HCT116 (cell line): Measurements from ENCODE around the gene ARHGAP28. TPM values are rescaled to one million over a fixed set of nuclear protein-coding genes. Genes with fewer than 3 reads are reported as not detected.

Experiments
- ATAC-seq: fragments of 200-7000 bp; cut with Tn5 transposase; 2 replicates; pipeline ENCODE4 v1.9.1; 2020; ENCODE audit warnings: mild to moderate bottlenecking, moderate library complexity
- BruUV-seq: library from RNA; stranded (reverse); fragments of 400-500 nt; replicated peaks from 2 replicates; lab custom pipeline; 2021; lab: Mats Ljungman, UMichigan
- CTCF ChIA-PET: fragments of 300-600 bp; sonication (Branson Sonifier 250); formaldehyde crosslinking; loops from one replicate; lab custom pipeline; 2021; ENCODE audit warnings: antibody characterized with exemption; lab: Charles Lee
- POLR2A ChIA-PET: fragments of 300-600, 350-600 bp; sonication (Branson Sonifier 250); formaldehyde crosslinking; loops from one replicate; lab custom pipeline; 2021; ENCODE audit warnings: antibody characterized with exemption; lab: Charles Lee
- RAD21 ChIA-PET, 2 experiments: fragments of 300-600 bp; sonication (Branson Sonifier 250); formaldehyde crosslinking; loops; one replicate each; lab custom pipeline; 2023; ENCODE audit warnings: low total read pairs in 2 of 2; ENCODE audit not compliant: uncharacterized antibody in 2 of 2, unreplicated experiment in 2 of 2, low non-redundant PET in 1 of 2; lab: Charles Lee
- DNase-seq: peaks from one replicate; pipeline ENCODE4 v3.0.0-alpha.2; 2010; ENCODE audit warnings: low read depth, low spot score
- H2AFZ ChIP-seq: fragments of 200-600 bp; shearing (Covaris generic), sonication (generic); 2 replicates; pipeline ENCODE4 v1.6.1; 2017; ENCODE audit warnings: low read depth, mixed run types, mixed read lengths, antibody characterized with exemption, low read length; ENCODE audit not compliant: poor library complexity, severe bottlenecking
- H3K27ac ChIP-seq: 2 replicates; pipeline ENCODE4 v1.5.1; 2012; ENCODE audit warnings: low read depth, low read length
- H3K27me3 ChIP-seq: fragments of 200-600 bp; sonication (generic); 2 replicates; pipeline ENCODE4 v1.6.1; 2016; ENCODE audit warnings: mixed run types, low read length, mixed read lengths; ENCODE audit not compliant: insufficient read depth
- H3K36me3 ChIP-seq, 2 experiments: fragments of 200-500 bp in 1 of 2; fragments of 200-600 bp in 1 of 2; sonication (Bioruptor generic) in 1 of 2; sonication (generic) in 1 of 2; 2 replicates each; pipeline versions ENCODE4 v1.5.1 to v1.6.1; 2014 to 2016; ENCODE audit warnings: low read length in 2 of 2, inconsistent platforms in 1 of 2, mixed read lengths in 1 of 2, mixed run types in 1 of 2; ENCODE audit not compliant: insufficient read depth in 2 of 2, control insufficient read depth in 1 of 2
- H3K4me1 ChIP-seq, 2 experiments: fragments of 200-600 bp in 1 of 2; sonication (generic) in 1 of 2; 2 replicates each; pipeline versions ENCODE4 v1.5.1 to v1.6.1; 2012 to 2017; ENCODE audit warnings: low read length in 2 of 2, inconsistent platforms in 1 of 2, mild to moderate bottlenecking in 1 of 2, mixed read lengths in 1 of 2, mixed run types in 1 of 2, moderate library complexity in 1 of 2; ENCODE audit not compliant: insufficient read depth in 2 of 2, control insufficient read depth in 1 of 2
- H3K4me2 ChIP-seq: fragments of 200-600 bp; sonication (generic); 2 replicates; pipeline ENCODE4 v1.6.1; 2017; ENCODE audit warnings: mixed run types, low read length, mixed read lengths
- H3K4me3 ChIP-seq, 2 experiments: fragments of 200-600 bp in 1 of 2; sonication (generic) in 1 of 2; replicated peaks in 1 of 2; 2 replicates each; pipeline ENCODE4 v1.5.1; 2011 to 2016; ENCODE audit warnings: low read length in 2 of 2, control low read depth in 1 of 2, low read depth in 1 of 2, mild to moderate bottlenecking in 1 of 2, mixed read lengths in 1 of 2, mixed run types in 1 of 2
- H3K79me2 ChIP-seq: fragments of 200-600 bp; sonication (generic); 2 replicates; pipeline ENCODE4 v1.6.1; 2017; ENCODE audit warnings: mild to moderate bottlenecking, mixed run types, low read length, moderate library complexity, mixed read lengths; ENCODE audit not compliant: insufficient read depth
- H3K9ac ChIP-seq: fragments of 200-600 bp; sonication (generic); 2 replicates; pipeline ENCODE4 v1.6.1; 2016; ENCODE audit warnings: low read length, mixed read lengths
- H3K9me2 ChIP-seq: fragments of 200-600 bp; sonication (generic), shearing (Covaris generic); 2 replicates; pipeline ENCODE4 v1.6.1; 2017; ENCODE audit warnings: mixed run types, mild to moderate bottlenecking, moderate library complexity; ENCODE audit not compliant: insufficient read depth
- H3K9me3 ChIP-seq, 2 experiments: fragments of 200-500 bp in 1 of 2; fragments of 200-600 bp in 1 of 2; sonication (Bioruptor generic) in 1 of 2; sonication (generic) in 1 of 2; 2 replicates each; pipeline ENCODE4 v1.6.1; 2014 to 2017; ENCODE audit warnings: low read length in 2 of 2, mixed read lengths in 2 of 2, inconsistent platforms in 1 of 2, low read depth in 1 of 2, mild to moderate bottlenecking in 1 of 2, mixed run types in 1 of 2, moderate library complexity in 1 of 2; ENCODE audit not compliant: control insufficient read depth in 1 of 2, insufficient read depth in 1 of 2
- H4K20me1 ChIP-seq: fragments of 200-600 bp; sonication (generic), shearing (Covaris generic); 2 replicates; pipeline ENCODE4 v1.6.1; 2017; ENCODE audit warnings: mixed run types, mild to moderate bottlenecking, moderate library complexity; ENCODE audit not compliant: insufficient read depth
- CBX3 ChIP-seq: IDR thresholded peaks from 2 replicates; pipeline ENCODE4 v1.6.1; 2012; ENCODE audit warnings: low read depth
- CEBPB ChIP-seq: IDR thresholded peaks from 2 replicates; pipeline ENCODE4 v1.6.1; 2012; ENCODE audit warnings: low read depth
- CTCF ChIP-seq, 3 experiments: fragments of 200-600 bp in 1 of 3; sonication (generic) in 1 of 3; IDR thresholded peaks in 2 of 3; conservative IDR thresholded peaks in 1 of 3; 2 replicates each; pipeline ENCODE4 v1.5.1; 2012 to 2017; ENCODE audit warnings: low read depth in 2 of 3, low read length in 2 of 3, antibody characterized with exemption in 1 of 3, borderline replicate concordance in 1 of 3, control low read depth in 1 of 3, mild to moderate bottlenecking in 1 of 3, mixed read lengths in 1 of 3, mixed run types in 1 of 3, moderate library complexity in 1 of 3; ENCODE audit not compliant: insufficient read depth in 1 of 3
- EZH2 ChIP-seq: fragments of 200-600 bp; sonication (generic); IDR thresholded peaks from 2 replicates; pipeline ENCODE4 v1.6.1; 2017; ENCODE audit warnings: antibody characterized with exemption, mixed run types
- JUND ChIP-seq: IDR thresholded peaks from 2 replicates; pipeline ENCODE4 v1.6.1; 2012
- POLR2A ChIP-seq: IDR thresholded peaks from 2 replicates; pipeline ENCODE4 v1.7.0; 2011; ENCODE audit warnings: borderline replicate concordance; ENCODE audit not compliant: insufficient read depth, insufficient read length; ENCODE audit errors: extremely low read depth
- RAD21 ChIP-seq: IDR thresholded peaks from 2 replicates; pipeline ENCODE4 v1.6.1; 2012; ENCODE audit warnings: low read depth, mild to moderate bottlenecking
- REST ChIP-seq: IDR thresholded peaks from 2 replicates; pipeline ENCODE4 v1.6.1; 2012; ENCODE audit warnings: low read depth
- SP1 ChIP-seq: IDR thresholded peaks from 2 replicates; pipeline ENCODE4 v1.6.1; 2012; ENCODE audit warnings: low read depth
- SRF ChIP-seq: IDR thresholded peaks from 2 replicates; pipeline ENCODE4 v1.6.1; 2012; ENCODE audit warnings: low read depth
- YY1 ChIP-seq: IDR thresholded peaks from 2 replicates; pipeline ENCODE4 v1.6.1; 2011; ENCODE audit warnings: low read length, low read depth, moderate library complexity, mild to moderate bottlenecking; ENCODE audit not compliant: insufficient replicate concordance; ENCODE audit errors: extremely low read depth
- ZFX ChIP-seq: fragments of 450-650 bp; IDR thresholded peaks from 2 replicates; pipeline ENCODE4 v1.6.1; 2017
- ZNF274 ChIP-seq: fragments of 200-500 bp; sonication (Bioruptor generic); IDR thresholded peaks from 2 replicates; pipeline ENCODE4 v1.6.1; 2014; ENCODE audit warnings: mild to moderate bottlenecking, low read depth, low read length, inconsistent platforms
- intact Hi-C: fragments of 100-400 bp; cut with micrococcal nuclease; formaldehyde crosslinking; loops from 2 replicates; pipeline ENCODE4 v1.10.0; 2022
- total RNA-seq: library from RNA; stranded (reverse); gene quantifications from one replicate; pipeline ENCODE4 v1.2.1, GENCODE V29; 2021; ENCODE audit not compliant: unreplicated experiment

ARHGAP28 gene
- total RNA-seq, 1 experiment from 2014 or later: not detected

DNA sequence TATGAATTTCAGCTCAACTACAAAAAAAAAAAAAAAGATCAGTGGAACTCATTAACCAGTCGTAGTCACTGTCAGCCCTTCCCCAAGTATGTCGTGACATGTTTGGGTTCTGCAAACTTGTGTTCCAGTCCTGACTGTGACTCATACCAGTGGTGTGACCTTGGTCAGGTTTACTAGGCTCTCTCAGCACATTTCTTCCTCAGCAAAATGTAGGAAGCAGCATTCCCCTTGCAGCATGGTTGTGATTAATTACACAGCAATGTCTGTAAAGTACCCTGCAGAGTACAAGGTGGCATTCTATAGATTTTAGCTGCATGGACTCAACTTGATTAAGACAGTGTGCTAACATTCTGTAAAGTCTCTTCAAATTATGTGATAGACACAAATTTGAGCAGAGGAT, 231.1 kb downstream of the ARHGAP28 start:
- no peaks in the 10 kb centered on the region for H3K79me2 ChIP-seq
- H4K20me1 ChIP-seq: no peaks in the 10 kb centered on the region
- no peak overlapping the region for H2AFZ ChIP-seq
- no peaks in the 10 kb centered on the region for H3K27me3 ChIP-seq
- no peaks in the 10 kb centered on the region for H3K9me2 ChIP-seq
- POLR2A ChIA-PET: no interaction called here
- no peak overlapping the region for H3K27ac ChIP-seq
- DNase-seq: no peak
- RAD21 ChIA-PET: no interaction called here
- H3K36me3 ChIP-seq: no peaks in the 10 kb centered on the region
- H3K9me3 ChIP-seq: peaks cover 0 to 23% of the 10 kb centered on the region in 2 experiments; a peak in 1 of 4 replicates
- intact Hi-C loops: no loop called here
- CTCF ChIA-PET: no interaction called here
- H3K4me1 ChIP-seq: no peaks in the 10 kb centered on the region
- no peak overlapping the region for H3K9ac ChIP-seq
- no peak overlapping the region for H3K4me2 ChIP-seq
- TF ChIP-seq CTCF (IDR thresholded peaks at IDR 0.05 in 2 of 3, conservative IDR thresholded peaks at IDR 0.05 in 1 of 3; ENCODE audit: borderline replicate concordance in 1 of 3, insufficient read depth in 1 of 3, low read depth in 2 of 3, low read length in 2 of 3) (no peak), CEBPB (no peak), POLR2A (no peak), ZNF274 (no peak), EZH2 (no peak), YY1 (no peak), RAD21 (no peak), SRF (no peak)
- no TSS peak for BruUV-seq
- no peak for ATAC-seq
- H3K4me3 ChIP-seq: no peak overlapping the region

GRCh38 chr18:6961331-6961730, 231.8 kb downstream of the ARHGAP28 start:
- intact Hi-C loops: no loop called here
- Histone ChIP-seq H3K4me1 (no peaks in the 10 kb centered on the region), H3K79me2 (no peaks in the 10 kb centered on the region), H3K9me3 (peaks cover 0 to 27% of the 10 kb centered on the region in 2 experiments; a peak in 1 of 4 replicates), H2AFZ (no peak overlapping the region), H3K27ac (no peak overlapping the region), H3K27me3 (no peaks in the 10 kb centered on the region), H4K20me1 (no peaks in the 10 kb centered on the region), H3K4me2 (no peak overlapping the region), H3K9me2 (no peaks in the 10 kb centered on the region), H3K36me3 (no peaks in the 10 kb centered on the region), H3K4me3 (no peak overlapping the region), H3K9ac (no peak overlapping the region)
- ATAC-seq (no peak), DNase-seq (no peak)
- BruUV-seq: no TSS peak
- POLR2A ChIA-PET: no interaction called here
- RAD21 ChIA-PET: no interaction called here
- CTCF ChIA-PET: no interaction called here
- TF ChIP-seq CBX3: no peak
- TF ChIP-seq POLR2A: no peak
- no peak for TF ChIP-seq JUND
- TF ChIP-seq SP1: no peak
- no peak for TF ChIP-seq CTCF (IDR thresholded peaks at IDR 0.05 in 2 of 3, conservative IDR thresholded peaks at IDR 0.05 in 1 of 3; ENCODE audit: borderline replicate concordance in 1 of 3, insufficient read depth in 1 of 3, low read depth in 2 of 3, low read length in 2 of 3)
- TF ChIP-seq ZFX: no peak
- no peak for TF ChIP-seq REST
- no peak for TF ChIP-seq SRF
